ENCODE results near the gene RNU1-4.
"Not testable (repeated sequence)": the region's sequence is repeated elsewhere in the genome, so short reads cannot be mapped to it uniquely, and the experiment has no call there.

Gene RNU1-4

DNA sequence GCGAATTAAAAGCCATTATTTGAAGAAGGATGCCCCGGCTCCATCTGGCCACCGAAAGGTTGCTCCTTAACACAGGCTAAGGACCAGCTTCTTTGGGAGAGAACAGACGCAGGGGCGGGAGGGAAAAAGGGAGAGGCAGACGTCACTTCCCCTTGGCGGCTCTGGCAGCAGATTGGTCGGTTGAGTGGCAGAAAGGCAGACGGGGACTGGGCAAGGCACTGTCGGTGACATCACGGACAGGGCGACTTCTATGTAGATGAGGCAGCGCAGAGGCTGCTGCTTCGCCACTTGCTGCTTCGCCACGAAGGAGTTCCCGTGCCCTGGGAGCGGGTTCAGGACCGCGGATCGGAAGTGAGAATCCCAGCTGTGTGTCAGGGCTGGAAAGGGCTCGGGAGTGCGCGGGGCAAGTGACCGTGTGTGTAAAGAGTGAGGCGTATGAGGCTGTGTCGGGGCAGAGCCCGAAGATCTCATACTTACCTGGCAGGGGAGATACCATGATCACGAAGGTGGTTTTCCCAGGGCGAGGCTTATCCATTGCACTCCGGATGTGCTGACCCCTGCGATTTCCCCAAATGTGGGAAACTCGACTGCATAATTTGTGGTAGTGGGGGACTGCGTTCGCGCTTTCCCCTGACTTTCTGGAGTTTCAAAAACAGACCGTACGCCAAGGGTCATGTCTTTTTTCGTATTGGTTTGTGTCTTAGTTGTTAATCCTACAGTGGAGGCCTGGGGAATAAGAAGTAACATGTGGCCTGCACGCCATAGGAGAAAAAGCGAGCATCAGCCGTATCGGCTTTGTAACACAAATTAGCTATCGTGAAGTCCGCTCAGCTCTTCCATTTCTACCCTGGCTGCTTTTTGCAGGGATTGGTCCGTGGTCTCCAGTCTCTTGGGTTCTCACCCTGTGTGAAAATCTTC lies at the start of gene RNU1-4:
TSS of gene RNU1-4 (plus strand) at position 470 of the 918 bp plus-strand sequence.
- H3K9me3 Mint-ChIP-seq; H3K36me3 Mint-ChIP-seq (ENCODE audit: low read depth); H3K4me1 Mint-ChIP-seq; H3K27me3 Mint-ChIP-seq; H3K4me3 Mint-ChIP-seq; DNase-seq; H3K27ac Mint-ChIP-seq: not testable (repeated sequence)
- ATAC-seq = peak; percentile 99

GRCh38 chr1:16690971-16691682 lies 49.2 kb upstream of the RNU1-4 start:
- not testable (repeated sequence) for H3K36me3 Mint-ChIP-seq (ENCODE audit: low read depth); DNase-seq; H3K27me3 Mint-ChIP-seq; H3K4me3 Mint-ChIP-seq; ATAC-seq; H3K4me1 Mint-ChIP-seq; H3K9me3 Mint-ChIP-seq; H3K27ac Mint-ChIP-seq

DNA sequence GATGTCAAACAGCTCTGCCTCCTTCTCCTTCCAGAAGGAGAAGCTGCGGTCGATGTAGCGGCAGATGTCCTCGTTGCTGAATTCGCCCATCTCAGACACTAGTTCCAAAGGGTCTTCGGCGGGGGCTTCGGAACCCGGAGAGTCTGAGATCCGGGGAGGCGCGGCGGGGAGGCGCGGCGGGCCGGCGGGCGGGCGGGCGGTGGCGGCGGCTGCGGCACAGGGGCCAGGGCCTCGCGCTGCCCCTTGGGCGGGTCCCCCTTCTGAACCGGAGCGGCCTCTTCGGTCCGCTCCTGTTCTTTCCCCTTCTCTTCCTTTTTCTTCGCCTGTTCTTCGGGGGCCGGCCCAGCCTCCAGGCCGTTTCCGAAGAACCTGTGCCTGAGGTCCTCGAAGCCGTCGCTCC lies 48.0 kb upstream of the RNU1-4 start:
- ATAC-seq, H3K27ac Mint-ChIP-seq, H3K4me3 Mint-ChIP-seq: not testable (repeated sequence)

DNA sequence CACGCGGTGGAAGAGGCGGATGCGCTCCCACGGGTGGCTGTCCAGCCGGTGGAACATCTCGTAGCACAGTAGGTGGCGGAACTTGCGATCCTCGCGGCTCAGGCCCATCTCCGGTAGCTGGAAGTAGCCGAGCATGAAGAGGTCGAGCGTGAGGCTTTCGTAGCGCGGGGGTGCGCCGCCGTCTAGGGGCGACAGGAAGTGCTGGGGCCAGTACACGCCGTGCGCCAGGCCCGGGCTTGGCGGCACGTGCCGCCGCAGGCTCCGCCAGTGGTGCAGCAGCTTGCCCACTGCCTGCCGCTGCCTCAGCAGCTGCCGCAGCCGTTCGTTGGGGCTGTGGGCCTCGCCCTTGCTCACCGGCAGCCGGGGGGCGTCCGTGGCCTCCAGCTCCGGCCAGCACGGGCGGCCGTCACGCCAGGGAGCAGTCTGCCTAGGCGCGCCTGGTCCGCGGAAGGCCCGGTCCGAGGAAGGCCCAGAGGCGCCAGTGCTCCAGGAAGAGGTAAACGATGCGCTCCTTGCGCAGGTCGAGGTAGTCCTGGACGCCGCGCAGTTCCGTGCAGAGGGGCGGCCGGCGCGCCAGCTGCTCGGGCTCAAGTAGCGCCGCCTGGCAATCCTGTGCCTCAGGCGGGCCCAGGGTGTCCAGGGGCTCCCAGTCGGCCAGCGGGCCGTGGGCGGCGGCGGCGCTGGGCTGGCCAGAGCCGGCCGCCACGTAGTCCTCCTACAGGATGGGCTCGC lies 47.4 kb upstream of the RNU1-4 start:
- H3K27me3 Mint-ChIP-seq; ATAC-seq; H3K4me1 Mint-ChIP-seq; DNase-seq; H3K27ac Mint-ChIP-seq; H3K4me3 Mint-ChIP-seq; H3K9me3 Mint-ChIP-seq; H3K36me3 Mint-ChIP-seq (ENCODE audit: low read depth): not testable (repeated sequence)

More for the DNA sequence above, 48.0 kb upstream of the RNU1-4 start:
- DNase-seq; H3K9me3 Mint-ChIP-seq; H3K4me1 Mint-ChIP-seq; H3K27me3 Mint-ChIP-seq; H3K36me3 Mint-ChIP-seq (ENCODE audit: low read depth): not testable (repeated sequence)

GRCh38 chr1:16693449-16694307 lies 46.6 kb upstream of the RNU1-4 start:
- not testable (repeated sequence) for H3K9me3 Mint-ChIP-seq; H3K27ac Mint-ChIP-seq; H3K4me1 Mint-ChIP-seq; H3K4me3 Mint-ChIP-seq; H3K36me3 Mint-ChIP-seq (ENCODE audit: low read depth); H3K27me3 Mint-ChIP-seq; DNase-seq
- peak; percentile 11 for ATAC-seq

GRCh38 chr1:16694308-16694702 lies 46.0 kb upstream of the RNU1-4 start:
- not testable (repeated sequence) for DNase-seq; H3K4me3 Mint-ChIP-seq; H3K9me3 Mint-ChIP-seq; ATAC-seq; H3K27me3 Mint-ChIP-seq; H3K4me1 Mint-ChIP-seq; H3K27ac Mint-ChIP-seq; H3K36me3 Mint-ChIP-seq (ENCODE audit: low read depth)

GRCh38 chr1:16696507-16697150 lies 43.7 kb upstream of the RNU1-4 start:
- not testable (repeated sequence) for H3K27ac Mint-ChIP-seq, H3K27me3 Mint-ChIP-seq

GRCh38 chr1:16697152-16697551 lies 43.2 kb upstream of the RNU1-4 start:
- not testable (repeated sequence) for ATAC-seq; H3K27ac Mint-ChIP-seq; H3K9me3 Mint-ChIP-seq; H3K4me3 Mint-ChIP-seq; H3K36me3 Mint-ChIP-seq (ENCODE audit: low read depth); H3K4me1 Mint-ChIP-seq; DNase-seq; H3K27me3 Mint-ChIP-seq

More at GRCh38 chr1:16696507-16697150, 43.7 kb upstream of the RNU1-4 start:
- ATAC-seq; H3K4me3 Mint-ChIP-seq; H3K4me1 Mint-ChIP-seq; H3K9me3 Mint-ChIP-seq; H3K36me3 Mint-ChIP-seq (ENCODE audit: low read depth); DNase-seq: not testable (repeated sequence)

DNA sequence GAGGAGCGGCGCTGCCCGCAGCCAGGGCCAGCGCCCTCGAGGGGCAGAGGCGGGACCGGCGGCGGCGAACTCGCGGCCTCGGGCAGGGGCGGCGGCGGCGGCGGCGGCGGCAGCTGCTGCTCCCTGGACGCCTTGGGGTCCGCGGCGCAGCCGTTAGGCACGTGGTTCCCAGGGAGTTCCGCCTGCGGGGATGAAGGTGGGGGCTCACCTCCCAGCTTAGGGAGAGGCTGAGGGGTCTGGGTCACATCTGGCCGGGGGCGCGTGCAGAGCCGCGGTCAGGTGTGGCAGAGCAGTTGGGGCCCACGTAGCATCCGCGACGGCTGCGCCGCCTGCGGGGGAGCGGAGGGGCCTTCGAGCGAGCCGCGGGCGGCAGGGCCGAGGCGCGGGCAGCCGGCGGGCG lies 40.9 kb upstream of the RNU1-4 start:
- H3K9me3 Mint-ChIP-seq = not testable (repeated sequence)
- H3K27me3 Mint-ChIP-seq = peaks cover 12% of the 10 kb centered on the region

GRCh38 chr1:16700138-16700895 lies 40.0 kb upstream of the RNU1-4 start:
- not testable (repeated sequence) for H3K4me1 Mint-ChIP-seq; ATAC-seq; H3K9me3 Mint-ChIP-seq; H3K4me3 Mint-ChIP-seq; DNase-seq; H3K27me3 Mint-ChIP-seq; H3K36me3 Mint-ChIP-seq (ENCODE audit: low read depth); H3K27ac Mint-ChIP-seq

More for the DNA sequence above, 40.9 kb upstream of the RNU1-4 start:
- not testable (repeated sequence) for H3K4me3 Mint-ChIP-seq; H3K27ac Mint-ChIP-seq; H3K4me1 Mint-ChIP-seq; ATAC-seq; H3K36me3 Mint-ChIP-seq (ENCODE audit: low read depth); DNase-seq

DNA sequence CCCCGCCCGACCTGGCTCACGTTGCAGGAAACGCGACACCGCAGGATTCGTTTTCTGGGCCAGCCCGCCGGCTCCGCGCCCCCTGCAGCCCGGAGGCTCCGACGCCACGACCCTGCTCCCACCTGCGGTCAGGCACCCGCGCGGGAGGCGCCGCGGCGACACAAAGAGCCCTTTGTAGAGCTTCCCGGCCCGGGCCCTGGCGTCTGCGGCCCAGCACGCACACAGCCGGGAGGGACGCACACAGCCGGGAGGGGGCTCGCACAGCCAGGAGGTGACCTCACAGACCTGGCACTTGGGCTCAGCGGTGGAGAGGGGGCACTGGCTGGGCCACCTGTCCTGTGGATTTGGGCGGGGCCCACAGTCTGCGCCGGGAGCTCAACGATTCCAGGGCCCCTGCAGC lies 39.1 kb upstream of the RNU1-4 start:
- not testable (repeated sequence) for ATAC-seq; DNase-seq; H3K4me3 Mint-ChIP-seq; H3K4me1 Mint-ChIP-seq; H3K27ac Mint-ChIP-seq; H3K9me3 Mint-ChIP-seq; H3K36me3 Mint-ChIP-seq (ENCODE audit: low read depth); H3K27me3 Mint-ChIP-seq

GRCh38 chr1:16702280-16702679 lies 38.0 kb upstream of the RNU1-4 start:
- H3K4me3 Mint-ChIP-seq; ATAC-seq; H3K27me3 Mint-ChIP-seq; DNase-seq; H3K9me3 Mint-ChIP-seq; H3K4me1 Mint-ChIP-seq; H3K27ac Mint-ChIP-seq; H3K36me3 Mint-ChIP-seq (ENCODE audit: low read depth): not testable (repeated sequence)

DNA sequence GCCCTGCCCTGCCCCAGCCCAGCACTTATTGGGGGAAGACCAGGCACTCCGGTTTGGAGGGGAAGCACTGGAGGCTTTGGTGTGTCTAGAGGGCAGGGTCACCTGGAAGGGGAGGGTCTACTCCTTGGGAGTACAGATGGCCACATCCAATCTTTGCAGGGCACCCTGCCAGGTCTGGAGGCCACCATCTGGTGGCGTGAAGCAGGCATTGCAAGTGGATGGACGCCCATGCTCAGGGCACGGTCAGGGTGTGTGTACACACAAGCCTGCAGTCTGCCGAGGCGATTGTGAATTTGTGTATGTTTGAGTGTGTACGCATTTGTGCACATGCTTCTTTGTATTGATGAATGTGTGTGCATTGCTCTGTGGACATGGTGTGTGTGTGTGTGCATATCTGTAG lies 37.2 kb upstream of the RNU1-4 start:
- not testable (repeated sequence) for H3K27me3 Mint-ChIP-seq; H3K4me3 Mint-ChIP-seq; DNase-seq; H3K4me1 Mint-ChIP-seq; H3K27ac Mint-ChIP-seq; H3K9me3 Mint-ChIP-seq; H3K36me3 Mint-ChIP-seq (ENCODE audit: low read depth)
- peak; percentile 57 for ATAC-seq

Measured in activated naive CD8-positive, alpha-beta T cell treated with anti-CD3 and anti-CD28 coated beads, Interleukin-2, amount 50 U/mL, for 24 hours (primary cell).